GM21619 (cell line): ENCODE data around the gene XRN2.

Experiments used
- ATAC-seq: cut with Tn5 transposase; IDR thresholded peaks from one replicate; pipeline ENCODE4 v1.9.1; 2021; ENCODE audit not compliant: unreplicated experiment

Gene XRN2

GRCh38 chr20:21291026-21291425, 12.1 kb upstream of the XRN2 start:
- ATAC-seq: no peak

GRCh38 chr20:21294755-21295154, 8.4 kb upstream of the XRN2 start:
- no peak for ATAC-seq

- ATAC-seq: no peak
Measured at GRCh38 chr20:21301940-21302663, 1.0 kb upstream of the XRN2 start.

- peak; percentile 26 for ATAC-seq
Measured at GRCh38 chr20:21302664-21303060, 469 bp upstream of the XRN2 start.

GRCh38 chr20:21303872-21304586, 898 bp downstream of the XRN2 start:
- ATAC-seq: peak; percentile 12

- no peak for ATAC-seq
Measured at GRCh38 chr20:21308340-21308739, 5.2 kb downstream of the XRN2 start.

- ATAC-seq: no peak
Measured at GRCh38 chr20:21309678-21310467, 6.7 kb downstream of the XRN2 start.

- ATAC-seq: no peak
Measured at GRCh38 chr20:21312813-21313474, 9.8 kb downstream of the XRN2 start.

- ATAC-seq: no peak
Measured at GRCh38 chr20:21315138-21315537, 12.0 kb downstream of the XRN2 start.

GRCh38 chr20:21322083-21322710, 19.1 kb downstream of the XRN2 start:
- no peak for ATAC-seq

- no peak for ATAC-seq
Measured at GRCh38 chr20:21322921-21323331, 19.8 kb downstream of the XRN2 start.

- no peak for ATAC-seq
Measured at GRCh38 chr20:21323640-21324039, 20.5 kb downstream of the XRN2 start.

- no peak for ATAC-seq
Measured at GRCh38 chr20:21324126-21324525, 21.0 kb downstream of the XRN2 start.

GRCh38 chr20:21325296-21325695, 22.2 kb downstream of the XRN2 start:
- no peak for ATAC-seq

- no peak for ATAC-seq
Measured at GRCh38 chr20:21326700-21327099, 23.6 kb downstream of the XRN2 start.

GRCh38 chr20:21336455-21337151, 33.5 kb downstream of the XRN2 start:
- ATAC-seq: no peak

GRCh38 chr20:21338291-21338690, 35.2 kb downstream of the XRN2 start:
- no peak for ATAC-seq

- no peak for ATAC-seq
Measured at GRCh38 chr20:21339499-21339898, 36.4 kb downstream of the XRN2 start.

- no peak for ATAC-seq
Measured at GRCh38 chr20:21340991-21341697, 38.0 kb downstream of the XRN2 start.
